ENCODE results near the gene TPRN. TPM values are rescaled to one million over a fixed set of nuclear protein-coding genes. Genes with fewer than 3 reads are reported as not detected.
A peak's percentile ranks its signal among the peaks of the same experiment; 100 is the strongest.
"Not testable (repeated sequence)": the region's sequence is repeated elsewhere in the genome, so short reads cannot be mapped to it uniquely, and the experiment has no call there.

TPRN gene, protein sequence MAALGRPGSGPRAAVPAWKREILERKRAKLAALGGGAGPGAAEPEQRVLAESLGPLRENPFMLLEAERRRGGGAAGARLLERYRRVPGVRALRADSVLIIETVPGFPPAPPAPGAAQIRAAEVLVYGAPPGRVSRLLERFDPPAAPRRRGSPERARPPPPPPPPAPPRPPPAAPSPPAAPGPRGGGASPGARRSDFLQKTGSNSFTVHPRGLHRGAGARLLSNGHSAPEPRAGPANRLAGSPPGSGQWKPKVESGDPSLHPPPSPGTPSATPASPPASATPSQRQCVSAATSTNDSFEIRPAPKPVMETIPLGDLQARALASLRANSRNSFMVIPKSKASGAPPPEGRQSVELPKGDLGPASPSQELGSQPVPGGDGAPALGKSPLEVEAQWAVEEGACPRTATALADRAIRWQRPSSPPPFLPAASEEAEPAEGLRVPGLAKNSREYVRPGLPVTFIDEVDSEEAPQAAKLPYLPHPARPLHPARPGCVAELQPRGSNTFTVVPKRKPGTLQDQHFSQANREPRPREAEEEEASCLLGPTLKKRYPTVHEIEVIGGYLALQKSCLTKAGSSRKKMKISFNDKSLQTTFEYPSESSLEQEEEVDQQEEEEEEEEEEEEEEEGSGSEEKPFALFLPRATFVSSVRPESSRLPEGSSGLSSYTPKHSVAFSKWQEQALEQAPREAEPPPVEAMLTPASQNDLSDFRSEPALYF
- total RNA-seq, result 1 to 10 TPM; 5.6 to 5.8 TPM

DNA sequence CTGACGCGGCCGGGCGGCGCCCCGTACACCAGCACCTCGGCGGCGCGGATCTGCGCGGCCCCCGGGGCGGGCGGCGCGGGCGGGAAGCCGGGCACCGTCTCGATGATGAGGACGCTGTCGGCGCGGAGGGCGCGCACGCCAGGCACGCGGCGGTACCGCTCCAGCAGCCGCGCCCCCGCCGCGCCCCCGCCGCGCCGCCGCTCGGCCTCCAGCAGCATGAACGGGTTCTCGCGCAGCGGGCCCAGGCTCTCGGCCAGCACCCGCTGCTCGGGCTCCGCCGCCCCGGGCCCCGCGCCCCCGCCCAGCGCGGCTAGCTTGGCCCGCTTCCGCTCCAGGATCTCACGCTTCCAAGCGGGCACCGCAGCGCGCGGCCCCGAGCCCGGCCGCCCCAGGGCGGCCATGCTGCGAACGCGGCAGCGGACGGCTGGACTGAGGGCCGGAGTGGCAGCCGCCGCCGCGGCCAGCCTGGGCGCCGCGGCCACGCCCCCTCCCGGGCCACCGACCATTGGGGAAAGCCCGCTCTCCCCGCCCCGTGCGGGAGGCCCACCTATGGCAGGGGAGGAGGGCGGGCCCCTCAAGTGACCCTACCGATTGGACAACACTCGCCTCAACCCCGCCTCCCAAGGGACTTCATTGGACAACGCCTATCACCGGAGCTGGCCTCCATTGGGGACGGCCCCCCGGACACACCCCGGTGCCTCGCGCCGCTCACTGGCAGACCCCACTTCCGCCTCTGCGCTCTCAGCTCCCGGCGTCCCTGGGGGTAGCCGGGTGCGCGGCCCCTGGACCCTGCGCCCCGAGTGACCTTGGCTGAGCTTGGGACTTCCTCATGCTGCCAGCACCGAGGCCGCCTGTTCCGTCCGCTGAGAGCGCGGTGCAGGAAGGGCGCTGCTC, at the start of gene TPRN:
TPRN (minus strand) TSS at position 431 of the 894 bp plus-strand sequence; CDS start at position 401, 30 bp downstream.
- Mint-ChIP-seq H3K9me3 (ENCODE audit: low read depth) (no peaks in the 10 kb centered on the region), H3K4me1 (peaks cover 29% of the 10 kb centered on the region), H3K27ac (peak within 1 kb of the TSS; percentile 76), H3K4me3 (peak within 1 kb of the TSS; percentile 79), H3K27me3 (no peaks in the 10 kb centered on the region), H3K36me3 (ENCODE audit: low read depth) (peaks cover 1% of the 10 kb centered on the region)
- ChIA-PET POLR2A (interaction anchor here (0.5 to 1.2 kb wide), 7 partner anchors 12 to 425 kb away, joined by 3 to 8 read pairs (median 4); partner anchors contain the start of genes SSNA1 and TUBB4B), CTCF (interaction anchor here (0.7 to 1.1 kb wide), 7 partner anchors 10 to 114 kb away, joined by 3 to 5 read pairs (median 4); partner anchors contain the start of genes MAN1B1, NELFB, RNF224 and TUBB4B)
- intact Hi-C loops (cut with DNase I, micrococcal nuclease), result loop anchor here (1.0 to 5.0 kb wide), 13 partner anchors 12 to 717 kb away; partner anchors contain the start of genes ANAPC2 (in 2 of the 2), SSNA1 (in 2 of the 2), ABCA2 (in 1 of the 2) and EXD3 (in 1 of the 2)
- DNase-seq (peak; percentile 99), ATAC-seq (peak; percentile 99)

DNA sequence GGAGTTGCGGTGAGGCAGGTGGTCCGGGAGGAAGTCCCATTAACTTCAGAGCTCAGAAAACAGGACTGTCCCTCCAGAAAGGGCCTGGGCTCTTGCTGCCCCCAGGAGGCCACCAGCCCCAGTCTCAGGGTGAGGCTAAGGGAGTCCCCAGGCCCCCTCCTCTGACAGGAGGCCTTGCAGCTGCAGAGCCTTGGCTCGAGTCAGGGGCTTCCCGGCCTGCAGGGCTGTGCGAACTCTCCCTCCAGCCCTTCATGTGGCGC, 47.3 kb upstream of the TPRN start:
- POLR2A ChIA-PET, result no interaction called here
- Mint-ChIP-seq H3K27me3 (no peaks in the 10 kb centered on the region), H3K4me1 (peaks cover 7% of the 10 kb centered on the region)

DNA sequence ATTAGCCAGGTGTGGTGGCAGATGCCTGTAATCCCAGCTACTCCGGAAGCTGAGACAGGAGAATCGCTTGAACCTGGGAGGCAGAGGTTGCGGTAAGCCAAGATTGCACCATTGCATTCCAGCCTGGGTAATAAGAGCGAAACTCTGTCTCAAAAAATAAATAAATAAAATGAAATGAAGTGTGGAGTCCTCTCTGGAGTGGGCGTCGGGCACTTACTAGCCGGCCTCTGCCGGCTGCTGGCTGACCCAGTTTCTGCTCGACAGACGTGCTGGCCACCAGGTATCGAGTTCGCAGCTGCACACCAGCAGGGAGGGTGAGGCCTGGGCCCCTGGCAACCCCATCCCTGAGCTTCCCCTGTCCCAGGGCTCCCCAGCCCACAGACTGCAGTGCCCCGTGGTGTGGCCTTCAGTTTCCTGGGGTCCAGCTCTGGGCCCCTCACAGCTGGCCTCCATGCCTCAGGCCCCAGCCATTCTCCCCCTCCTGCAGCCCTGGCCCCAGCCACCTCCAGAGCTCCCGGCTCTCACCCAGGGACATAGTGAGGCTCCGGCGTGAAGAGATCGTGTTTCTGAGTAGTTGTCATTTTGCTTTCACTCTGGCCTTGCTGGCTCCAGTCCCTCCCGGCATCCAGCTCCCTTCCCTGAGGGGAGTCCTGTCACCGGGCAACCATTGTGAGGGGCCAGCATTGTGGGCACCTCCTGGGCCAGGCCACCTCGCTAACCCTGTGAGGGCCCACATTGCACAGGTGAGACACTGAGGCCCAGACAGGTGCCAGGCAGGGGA, 46.8 kb upstream of the TPRN start:
- H3K27ac Mint-ChIP-seq, result no peak overlapping the region
- DNase-seq (no peak), ATAC-seq (no peak)
- no peaks in the 10 kb centered on the region for H3K9me3 Mint-ChIP-seq (ENCODE audit: low read depth)
- intact Hi-C loops (cut with DNase I, micrococcal nuclease), result no loop called here
- peaks cover 18% of the 10 kb centered on the region for H3K36me3 Mint-ChIP-seq (ENCODE audit: low read depth)
- no peak overlapping the region for H3K4me3 Mint-ChIP-seq
- H3K4me1 Mint-ChIP-seq, result peaks cover 12% of the 10 kb centered on the region
- ChIA-PET POLR2A (no interaction called here), CTCF (no interaction called here)
- H3K27me3 Mint-ChIP-seq, result no peaks in the 10 kb centered on the region

More for the DNA sequence above, 47.3 kb upstream of the TPRN start:
- ATAC-seq (no peak), DNase-seq (no peak)
- intact Hi-C loops (cut with DNase I, micrococcal nuclease), result no loop called here
- Mint-ChIP-seq H3K4me3 (no peak overlapping the region), H3K9me3 (ENCODE audit: low read depth) (no peaks in the 10 kb centered on the region), H3K36me3 (ENCODE audit: low read depth) (peaks cover 13% of the 10 kb centered on the region), H3K27ac (no peak overlapping the region)
- CTCF ChIA-PET, result no interaction called here

DNA sequence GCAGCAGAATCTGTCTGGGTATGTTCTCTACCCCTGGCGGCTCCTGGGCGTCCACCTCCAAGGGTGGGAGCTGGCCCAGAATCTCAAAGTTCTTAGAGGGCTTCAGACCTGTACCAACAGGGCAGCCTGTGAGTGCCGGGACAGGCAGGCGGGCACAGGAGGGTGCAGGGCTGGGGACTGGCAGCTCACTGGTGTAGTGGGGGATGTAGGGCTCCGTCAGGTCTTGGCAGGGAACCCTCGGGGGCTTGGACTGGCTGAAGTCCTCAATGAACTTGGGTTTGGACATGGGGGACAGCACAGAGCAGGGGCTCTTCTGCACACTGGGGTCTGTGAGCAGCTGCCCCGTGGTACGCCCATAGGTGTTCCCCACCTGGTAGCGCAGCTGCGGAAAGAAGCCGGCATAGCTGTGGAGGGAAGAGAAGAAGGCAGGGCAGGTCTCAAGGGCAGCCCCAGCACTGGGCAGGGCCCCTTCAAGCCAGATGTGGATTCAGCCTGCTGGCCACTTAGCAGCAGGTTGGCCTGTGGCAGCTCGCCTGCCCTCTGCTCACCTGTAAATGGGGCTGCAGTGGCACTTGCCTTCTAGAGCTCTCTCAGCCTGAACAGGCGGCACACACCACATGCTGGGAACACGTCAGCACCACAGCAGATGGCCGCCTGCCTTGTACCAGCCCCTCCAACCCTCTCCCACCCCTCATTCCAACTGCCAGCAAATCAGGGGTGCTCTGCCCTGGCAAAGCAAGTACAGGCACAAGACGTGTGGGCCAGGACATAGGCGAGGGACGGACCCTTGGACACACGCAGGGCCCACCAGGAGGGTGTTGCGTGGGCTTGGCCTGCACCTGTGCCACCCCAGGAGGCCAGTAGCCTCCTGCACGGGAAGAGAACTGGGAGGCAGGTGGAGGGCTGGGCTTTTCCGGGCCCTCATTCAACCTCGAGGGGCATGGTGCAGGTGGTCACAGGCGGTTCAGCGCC, 45.2 kb upstream of the TPRN start:
- no peak overlapping the region for H3K27ac Mint-ChIP-seq
- no peak overlapping the region for H3K4me3 Mint-ChIP-seq
- ATAC-seq (no peak), DNase-seq (no peak)
- ChIA-PET POLR2A (interaction anchor here (1.1 to 3.6 kb wide), 2 partner anchors 8 to 10 kb away, joined by 5 to 31 read pairs; partner anchors contain the start of gene NELFB), CTCF (interaction anchor here (0.7 kb wide), 1 partner anchor 41 kb away, joined by 3 read pairs; no protein-coding TSS in a partner anchor)
- intact Hi-C loops (cut with DNase I, micrococcal nuclease), result no loop called here
- H3K4me1 Mint-ChIP-seq, result peaks cover 16% of the 10 kb centered on the region
- H3K9me3 Mint-ChIP-seq (ENCODE audit: low read depth), result no peaks in the 10 kb centered on the region
- no peaks in the 10 kb centered on the region for H3K27me3 Mint-ChIP-seq
- peaks cover 27% of the 10 kb centered on the region for H3K36me3 Mint-ChIP-seq (ENCODE audit: low read depth)

DNA sequence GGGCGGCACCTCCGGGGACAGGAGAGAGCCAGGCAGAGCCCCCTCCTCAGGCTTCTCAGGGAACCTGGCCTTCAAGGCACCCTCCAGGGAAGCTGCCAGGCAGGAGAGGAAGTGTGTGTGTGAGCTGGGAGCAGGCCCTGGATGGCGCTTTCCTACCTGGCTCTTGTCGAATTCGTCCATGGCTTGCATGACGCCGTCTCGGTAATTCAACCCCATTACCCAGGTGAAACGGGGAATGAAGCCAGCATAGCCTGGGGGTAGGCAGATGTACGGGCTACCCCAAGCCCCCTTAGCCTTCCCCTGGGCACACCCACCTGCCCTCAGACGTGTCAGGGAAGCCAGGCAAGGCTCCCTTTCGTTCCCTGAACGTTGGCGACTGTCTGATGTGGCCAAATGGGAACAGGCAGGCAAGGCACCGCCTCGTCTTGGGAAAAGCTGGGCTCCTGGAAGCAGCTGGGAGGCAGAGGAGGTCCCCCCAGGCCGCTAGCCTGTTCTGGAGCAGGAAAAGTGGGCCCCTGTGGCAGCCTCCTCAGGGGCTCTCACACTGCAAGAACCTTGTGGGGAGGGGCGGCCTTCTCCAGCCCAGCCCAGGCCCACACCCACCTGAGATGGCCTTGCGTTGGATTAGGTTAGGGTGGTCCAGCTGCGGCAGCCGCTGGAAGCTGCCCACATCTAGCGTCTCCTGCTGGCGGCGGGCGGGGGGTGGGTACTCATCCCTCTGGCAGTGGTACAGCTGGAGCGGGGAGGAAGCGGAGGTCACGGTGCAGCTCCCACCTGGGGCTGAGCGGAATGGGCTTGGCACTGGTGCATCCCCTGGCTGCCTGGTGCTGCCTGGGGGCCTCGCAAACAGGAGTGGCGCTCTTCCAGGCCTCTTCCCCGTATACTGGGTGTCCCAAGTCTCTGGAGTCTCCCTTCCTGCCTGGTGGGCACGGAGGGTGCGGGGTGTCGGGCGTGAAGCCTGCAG, 44.2 kb upstream of the TPRN start:
- no peak overlapping the region for H3K4me3 Mint-ChIP-seq
- ChIA-PET CTCF (interaction anchor here (0.7 kb wide), 1 partner anchor 40 kb away, joined by 3 read pairs; no protein-coding TSS in a partner anchor), POLR2A (interaction anchor here (0.6 to 3.6 kb wide), 4 partner anchors 9 to 546 kb away, joined by 5 to 31 read pairs (median 5); partner anchors contain the start of gene NELFB)
- ATAC-seq, result no peak
- H3K9me3 Mint-ChIP-seq (ENCODE audit: low read depth), result no peaks in the 10 kb centered on the region
- DNase-seq, result no peak
- intact Hi-C loops (cut with DNase I, micrococcal nuclease), result no loop called here
- no peak overlapping the region for H3K27ac Mint-ChIP-seq
- no peaks in the 10 kb centered on the region for H3K27me3 Mint-ChIP-seq
- peaks cover 27% of the 10 kb centered on the region for H3K36me3 Mint-ChIP-seq (ENCODE audit: low read depth)
- H3K4me1 Mint-ChIP-seq, result peaks cover 16% of the 10 kb centered on the region

DNA sequence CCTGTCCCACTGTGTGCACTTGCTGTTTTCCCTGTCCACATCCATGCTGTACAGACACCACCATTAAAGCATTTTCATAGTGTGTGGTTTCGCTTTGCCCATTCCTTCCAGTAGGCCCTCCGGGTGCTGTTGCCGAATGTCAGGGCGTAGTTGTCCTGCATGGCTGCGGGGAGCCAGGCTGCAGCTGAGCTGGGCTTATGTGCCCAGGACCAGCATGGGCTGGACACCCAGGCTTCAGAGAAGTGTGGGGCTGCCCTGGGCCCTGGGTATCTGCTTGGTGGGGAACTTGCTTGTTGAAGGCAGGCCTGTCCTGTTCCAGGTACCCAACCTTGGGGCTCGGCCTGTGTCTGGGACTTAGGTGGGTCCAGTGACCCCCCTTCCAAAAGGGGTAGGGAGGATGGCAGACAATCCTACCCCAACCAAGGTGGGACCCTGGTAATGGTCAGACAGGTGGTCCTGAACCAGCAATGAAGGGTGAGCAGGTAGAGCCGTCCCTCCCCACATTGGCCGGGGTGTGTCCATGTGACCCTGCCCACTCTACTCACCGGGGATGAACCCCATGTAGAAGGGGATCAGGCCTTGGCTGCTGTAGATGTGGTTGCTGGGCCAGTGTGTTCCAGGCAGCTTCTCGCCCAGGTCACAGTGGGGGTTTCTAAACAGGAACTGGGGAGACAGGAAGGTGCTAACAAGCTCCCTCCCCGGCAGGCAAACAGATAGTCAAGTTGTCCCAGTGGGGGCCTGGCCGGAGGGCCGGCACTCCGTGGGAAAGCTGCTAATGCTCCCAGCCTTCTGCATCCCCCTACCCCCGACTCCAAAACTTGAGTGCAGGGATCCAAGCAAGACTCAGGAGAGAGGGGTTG, 43.3 kb upstream of the TPRN start:
- Mint-ChIP-seq H3K27ac (no peak overlapping the region), H3K9me3 (ENCODE audit: low read depth) (no peaks in the 10 kb centered on the region), H3K36me3 (ENCODE audit: low read depth) (peaks cover 27% of the 10 kb centered on the region), H3K27me3 (no peaks in the 10 kb centered on the region), H3K4me1 (peaks cover 20% of the 10 kb centered on the region), H3K4me3 (no peak overlapping the region)
- ATAC-seq (no peak), DNase-seq (no peak)
- intact Hi-C loops (cut with DNase I, micrococcal nuclease), result no loop called here
- ChIA-PET CTCF (no interaction called here), POLR2A (interaction anchor here (0.6 to 3.6 kb wide), 5 partner anchors 8 to 546 kb away, joined by 3 to 31 read pairs (median 5); partner anchors contain the start of gene NELFB)

DNA sequence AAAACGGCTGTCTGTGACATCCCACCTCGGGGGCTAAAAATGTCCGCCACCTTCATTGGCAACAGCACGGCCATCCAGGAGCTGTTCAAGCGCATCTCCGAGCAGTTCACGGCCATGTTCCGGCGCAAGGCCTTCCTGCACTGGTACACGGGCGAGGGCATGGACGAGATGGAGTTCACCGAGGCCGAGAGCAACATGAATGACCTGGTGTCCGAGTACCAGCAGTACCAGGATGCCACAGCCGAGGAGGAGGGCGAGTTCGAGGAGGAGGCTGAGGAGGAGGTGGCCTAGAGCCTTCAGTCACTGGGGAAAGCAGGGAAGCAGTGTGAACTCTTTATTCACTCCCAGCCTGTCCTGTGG, 42.7 kb upstream of the TPRN start:
- POLR2A ChIA-PET, result interaction anchor here (1.1 to 3.6 kb wide), 2 partner anchors 11 to 42 kb away, joined by 3 to 31 read pairs; partner anchors contain the start of genes NELFB and TPRN
- ATAC-seq; intact Hi-C loops (cut with DNase I, micrococcal nuclease); H3K27ac Mint-ChIP-seq; DNase-seq; H3K9me3 Mint-ChIP-seq (ENCODE audit: low read depth); H3K4me3 Mint-ChIP-seq; CTCF ChIA-PET; H3K27me3 Mint-ChIP-seq: not testable (repeated sequence)
- peaks cover 23% of the 10 kb centered on the region for H3K4me1 Mint-ChIP-seq
- H3K36me3 Mint-ChIP-seq (ENCODE audit: low read depth), result peaks cover 27% of the 10 kb centered on the region
